ENCODE results near the gene SHB. TPM values are rescaled to one million over a fixed set of nuclear protein-coding genes. Genes with fewer than 3 reads are reported as not detected.

SHB gene
- total and polyA plus RNA-seq, 2 donors (not counting 3 experiments of a cell fraction or from before 2014, with no cell fraction given): 13.4 to 24.9 TPM

DNA sequence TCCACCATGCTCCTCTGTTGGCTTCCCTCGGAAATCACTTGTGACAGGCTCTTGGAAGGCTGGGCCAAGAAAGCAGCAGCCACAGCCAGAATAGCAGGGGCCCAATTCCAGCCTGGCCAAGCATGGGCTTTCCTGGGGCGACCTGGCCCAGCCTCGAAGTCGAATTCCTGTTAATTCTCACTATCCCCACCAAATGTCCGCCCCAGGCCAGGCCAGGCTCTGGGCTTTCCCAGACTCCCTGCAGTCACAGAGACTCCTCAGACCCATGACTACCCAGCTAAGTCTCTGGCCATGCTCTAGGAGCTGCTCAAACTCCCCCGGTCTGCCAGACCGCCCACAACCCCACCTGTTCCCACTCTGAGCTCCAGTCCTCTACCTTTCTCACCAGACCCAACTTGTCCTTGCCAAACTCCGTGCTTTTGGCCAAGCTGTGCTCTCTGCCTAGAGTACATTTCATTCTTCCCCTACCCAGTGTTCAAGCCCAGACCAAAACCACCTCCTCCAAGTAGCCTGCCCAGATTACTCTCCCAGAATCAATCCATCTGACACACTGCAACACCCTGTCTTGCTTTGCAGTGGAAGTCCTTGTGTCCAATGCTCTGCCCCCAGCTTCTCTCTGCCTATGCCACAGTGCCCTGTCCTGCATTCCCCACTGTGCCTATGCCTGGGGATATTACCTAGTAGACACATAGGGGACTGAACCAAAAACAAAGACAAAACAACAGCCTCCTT is 26.2 kb downstream of the SHB start:
- H2AFZ ChIP-seq (ENCODE audit: low read depth, low read length): no peak overlapping the region
- intact Hi-C loops (cut with micrococcal nuclease): no loop called here
- no peaks in the 10 kb centered on the region for H3K9me3 ChIP-seq (replicated peaks; ENCODE audit: control insufficient read depth, insufficient read depth, low read length)
- no peaks in the 10 kb centered on the region for H3K27me3 ChIP-seq (ENCODE audit: control insufficient read depth in 2 of 2, insufficient read depth in 2 of 2, low read length in 2 of 2)
- H3K4me2 ChIP-seq (ENCODE audit: insufficient read depth, low read length): no peak overlapping the region
- no TSS peak for BruUV-seq (replicated peaks)
- H3K4me3 ChIP-seq (replicated peaks in 1 of 3; ENCODE audit: insufficient read depth in 1 of 3, low read depth in 1 of 3, low read length in 3 of 3): no peak overlapping the region
- no peaks in the 10 kb centered on the region for H3K9me1 ChIP-seq (replicated peaks; ENCODE audit: control insufficient read depth, extremely low read depth, insufficient read depth, low read length)
- no peak for TF ChIP-seq MYC (IDR thresholded peaks at IDR 0.05; ENCODE audit: low read depth, low read length)
- no peak for TF ChIP-seq CTCF (IDR thresholded peaks at IDR 0.05; ENCODE audit: extremely low read depth in 1 of 2, insufficient read depth in 1 of 2, low read depth in 1 of 2, low read length in 2 of 2)
- no peak for TF ChIP-seq GATA2 (IDR thresholded peaks at IDR 0.05; ENCODE audit: insufficient read depth, insufficient read length, low read depth, low read length)
- TF ChIP-seq JUN (IDR thresholded peaks at IDR 0.05; ENCODE audit: borderline replicate concordance, insufficient read depth, insufficient read length, low read depth): no peak
- TF ChIP-seq EZH2 (IDR thresholded peaks at IDR 0.05; ENCODE audit: borderline replicate concordance, low read depth, low read length, severe bottlenecking): no peak
- TF ChIP-seq POLR2A (IDR thresholded peaks at IDR 0.05; ENCODE audit: low read depth, low read length): no peak
- no peak for TF ChIP-seq POLR2AphosphoS5 (IDR thresholded peaks at IDR 0.05; ENCODE audit: insufficient read depth, low read depth, low read length)
- TF ChIP-seq FOS (IDR thresholded peaks at IDR 0.05; ENCODE audit: borderline replicate concordance, insufficient read depth, low read length): no peak
- TF ChIP-seq, protein P1, sequence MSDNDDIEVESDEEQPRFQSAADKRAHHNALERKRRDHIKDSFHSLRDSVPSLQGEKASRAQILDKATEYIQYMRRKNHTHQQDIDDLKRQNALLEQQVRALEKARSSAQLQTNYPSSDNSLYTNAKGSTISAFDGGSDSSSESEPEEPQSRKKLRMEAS (IDR thresholded peaks at IDR 0.05; ENCODE audit: insufficient read depth, insufficient read length): no peak
- H3K9ac ChIP-seq (replicated peaks; ENCODE audit: extremely low read depth, insufficient read depth, low read length): no peak overlapping the region
- H3K27ac ChIP-seq (ENCODE audit: insufficient read depth, low read depth, low read length): no peak overlapping the region
- DNase-seq (ENCODE audit: low read depth, low spot score) (no peak), FAIRE-seq (no peak)
- peaks cover 50% of the 10 kb centered on the region for H3K4me1 ChIP-seq (ENCODE audit: control insufficient read depth, extremely low read depth, insufficient read depth, low read length)
- H3K79me2 ChIP-seq (ENCODE audit: control insufficient read depth, insufficient read depth, low read length): peaks cover 61% of the 10 kb centered on the region
- H3K36me3 ChIP-seq (ENCODE audit: control insufficient read depth in 2 of 2, extremely low read depth in 1 of 2, insufficient read depth in 2 of 2, low read length in 2 of 2): no peaks in the 10 kb centered on the region
- dilution Hi-C loops (cut with MboI; ENCODE audit: extremely low pct_ligation_motif_present, low sequenced_read_pairs): no loop called here
- no peaks in the 10 kb centered on the region for H4K20me1 ChIP-seq (replicated peaks; ENCODE audit: control insufficient read depth, extremely low read depth, insufficient read depth, low read length)
- CTCF ChIA-PET: interaction anchor here (0.9 to 1.2 kb wide), 2 partner anchors 9 to 17 kb away, joined by 3 to 5 read pairs; no protein-coding TSS in a partner anchor
- POLR2A ChIA-PET: no interaction called here

Data from endothelial cell of umbilical vein (primary cell).